Vein endothelial cell (primary cell): ENCODE data around the gene ISLR. TPM values are rescaled to one million over a fixed set of nuclear protein-coding genes. Genes with fewer than 3 reads are reported as not detected.

Experiments
- small RNA-seq: library from RNA; depleted of rRNA; stranded (forward); fragments of <200 nt; gene quantifications from one replicate; pipeline ENCODE3, GENCODE V24; 2012
- total RNA-seq: library from RNA; depleted of rRNA; stranded (reverse); fragments of >200 nt; gene quantifications from 2 replicates; pipeline ENCODE4 v1.2.3, GENCODE V29; 2012

ISLR gene, protein sequence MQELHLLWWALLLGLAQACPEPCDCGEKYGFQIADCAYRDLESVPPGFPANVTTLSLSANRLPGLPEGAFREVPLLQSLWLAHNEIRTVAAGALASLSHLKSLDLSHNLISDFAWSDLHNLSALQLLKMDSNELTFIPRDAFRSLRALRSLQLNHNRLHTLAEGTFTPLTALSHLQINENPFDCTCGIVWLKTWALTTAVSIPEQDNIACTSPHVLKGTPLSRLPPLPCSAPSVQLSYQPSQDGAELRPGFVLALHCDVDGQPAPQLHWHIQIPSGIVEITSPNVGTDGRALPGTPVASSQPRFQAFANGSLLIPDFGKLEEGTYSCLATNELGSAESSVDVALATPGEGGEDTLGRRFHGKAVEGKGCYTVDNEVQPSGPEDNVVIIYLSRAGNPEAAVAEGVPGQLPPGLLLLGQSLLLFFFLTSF
- total RNA-seq = under 0.01 and 0.76 TPM in 2 replicates

DNA sequence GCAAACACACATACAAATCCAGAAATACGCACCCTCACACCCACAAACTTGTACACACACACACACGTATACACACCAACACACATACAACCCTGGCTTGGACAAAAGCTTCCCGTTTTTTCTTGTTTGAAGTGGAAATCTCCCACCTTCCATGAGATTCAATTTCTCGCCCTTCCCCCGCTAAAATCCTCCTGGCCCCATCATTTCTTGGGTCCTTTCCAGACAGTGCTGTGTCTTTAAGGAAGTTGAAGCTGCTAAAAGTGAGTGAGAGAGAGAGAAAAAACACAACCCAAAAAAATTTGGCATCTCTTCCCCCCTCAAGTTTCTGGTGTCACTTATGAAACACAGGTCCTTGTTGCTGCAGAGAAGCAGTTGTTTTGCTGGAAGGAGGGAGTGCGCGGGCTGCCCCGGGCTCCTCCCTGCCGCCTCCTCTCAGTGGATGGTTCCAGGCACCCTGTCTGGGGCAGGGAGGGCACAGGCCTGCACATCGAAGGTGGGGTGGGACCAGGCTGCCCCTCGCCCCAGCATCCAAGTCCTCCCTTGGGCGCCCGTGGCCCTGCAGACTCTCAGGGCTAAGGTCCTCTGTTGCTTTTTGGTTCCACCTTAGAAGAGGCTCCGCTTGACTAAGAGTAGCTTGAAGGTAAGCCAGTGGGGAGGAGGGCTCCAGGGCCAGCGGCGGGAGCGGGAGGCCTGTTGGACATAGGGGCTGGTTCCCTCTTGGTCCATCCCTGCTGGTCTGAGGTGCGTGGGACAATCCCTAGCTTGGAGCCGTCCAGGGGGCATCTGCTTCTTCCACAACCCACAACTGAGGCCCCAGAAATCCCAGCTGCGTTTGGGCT is at the start of gene ISLR:
ISLR (plus strand) TSS at position 331 of the 839 bp plus-strand sequence. CDS start 1,149 bp downstream, outside the sequence.

DNA sequence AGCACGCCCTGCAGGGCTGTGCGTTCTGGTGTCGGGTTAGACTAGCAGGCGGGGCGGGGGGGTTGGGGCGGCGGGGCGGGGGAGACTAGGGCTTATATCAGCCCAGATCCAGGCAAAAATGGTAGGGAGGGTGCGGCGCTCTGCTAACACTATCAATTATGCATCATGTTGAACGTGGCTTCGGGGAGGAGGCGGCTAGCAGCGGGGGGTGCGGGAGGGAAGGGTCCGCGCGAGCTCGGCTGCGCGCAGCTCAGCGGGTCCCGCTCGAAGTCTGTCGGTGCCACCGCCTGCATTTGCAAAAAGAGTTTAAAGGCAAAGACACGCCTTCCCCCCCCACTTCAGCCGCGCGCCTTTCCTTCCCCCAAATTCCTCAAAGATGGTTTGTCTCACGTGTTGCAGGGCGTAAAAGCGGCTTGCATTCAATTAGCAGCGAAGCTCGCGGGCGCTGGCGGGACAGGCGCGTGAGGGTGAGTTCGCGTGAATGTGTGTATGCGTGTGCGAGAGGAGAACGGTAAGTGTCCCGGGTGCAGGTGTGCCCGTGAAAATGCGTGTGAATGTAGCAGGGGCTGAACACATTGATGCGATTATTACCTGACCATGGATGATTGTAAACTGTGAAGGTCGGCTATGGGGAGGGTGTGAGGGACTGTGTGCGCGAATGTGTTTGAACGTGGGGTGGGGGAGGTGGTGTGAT is 43.2 kb upstream of the ISLR start, which contains the start of gene ISLR2:
ISLR2 (plus strand) TSS at position 432 of the 694 bp plus-strand sequence. CDS start 2,169 bp downstream, outside the sequence.

GRCh38 chr15:74202452-74203401 is 29.2 kb downstream of the ISLR start, which contains the start of gene STRA6:
STRA6 (minus strand) TSS chr15:74202787; CDS start chr15:74202267, 520 bp downstream.

Small RNA genes lying within 50 kb of the gene (small RNA-seq; reads per million reads assigned to genes)
- not detected for gene RF00017

Other genes with a start within 250 kb of the ISLR start
- gene LOXL1, start 247.2 kb upstream of the ISLR start, total RNA-seq = 3.0 and 3.6 TPM in 2 replicates
- 10.5 and 13.9 TPM in 2 replicates for gene STOML1, start 181.4 kb upstream of the ISLR start, total RNA-seq
- 76.1 and 85.6 TPM in 2 replicates for gene PML, start 179.0 kb upstream of the ISLR start, total RNA-seq
- gene GOLGA6A, start 91.2 kb upstream of the ISLR start, total RNA-seq = not detected in 2 replicates
- gene ISLR2, start 43.1 kb upstream of the ISLR start, total RNA-seq = not detected in 2 replicates
- gene STRA6, start 29.1 kb downstream of the ISLR start, total RNA-seq = 0.10 and 0.65 TPM in 2 replicates
- not detected in 2 replicates for gene CCDC33, start 62.6 kb downstream of the ISLR start, total RNA-seq
- gene CYP11A1, start 193.9 kb downstream of the ISLR start, total RNA-seq = 0.10 TPM in 1 of 2 replicates, not detected in the other